Measurements from ENCODE around the gene CDC42BPA. TPM values are rescaled to one million over a fixed set of nuclear protein-coding genes. Genes with fewer than 3 reads are reported as not detected.

Gene CDC42BPA
- polyA plus RNA-seq, 1 of the 3 experiments (the other 2 are of a cell fraction) = 6.8 TPM

GRCh38 chr1:227316456-227316855, 1.8 kb downstream of the CDC42BPA start:
- peaks cover 0 to 12% of the 10 kb centered on the region in 2 experiments; a peak in 2 of 4 replicates for H3K4me1 ChIP-seq (ENCODE audit: control insufficient read depth in 1 of 2, insufficient read depth in 2 of 2, low read depth in 1 of 2, low read length in 1 of 2)
- peak overlapping the region; percentile 86 to 87 for H3K4me3 ChIP-seq (ENCODE audit: low read depth in 2 of 2, low read length in 1 of 2)
- no peak overlapping the region for H2AFZ ChIP-seq (ENCODE audit: low read depth)
- no peak for DNase-seq
- H3K27ac ChIP-seq (ENCODE audit: low read depth in 2 of 2, low read length in 1 of 2) = peak overlapping the region; percentile 3 to 96; a peak in 3 of 4 replicates
- CTCF ChIA-PET = interaction anchor here (1.2 kb wide), 1 partner anchor 115 kb away, joined by 4 read pairs; no protein-coding TSS in a partner anchor
- peaks cover 45% of the 10 kb centered on the region for H4K20me1 ChIP-seq (ENCODE audit: insufficient read depth)
- H3K9me3 ChIP-seq = no peaks in the 10 kb centered on the region
- TF ChIP-seq SMC3 (IDR thresholded peaks at IDR 0.05; ENCODE audit: low read depth, low read length) = no peak
- TF ChIP-seq EP300 (IDR thresholded peaks at IDR 0.05; ENCODE audit: borderline replicate concordance in 1 of 2, low read depth in 1 of 2, low read length in 1 of 2) = no peak
- no peak for TF ChIP-seq RFX5 (IDR thresholded peaks at IDR 0.05; ENCODE audit: low read length)
- no peak for TF ChIP-seq TEAD4 (IDR thresholded peaks at IDR 0.05; ENCODE audit: borderline replicate concordance, insufficient read depth)
- TF ChIP-seq PBX3 (IDR thresholded peaks at IDR 0.05) = no peak
- no peaks in the 10 kb centered on the region for H3K9me2 ChIP-seq
- peaks cover 0 to 2% of the 10 kb centered on the region in 2 experiments for H3K36me3 ChIP-seq (replicated peaks in 1 of 2; ENCODE audit: control insufficient read depth in 1 of 2, insufficient read depth in 2 of 2, low read length in 1 of 2)
- peak overlapping the region; percentile 64 for H3K4me2 ChIP-seq
- H3K27me3 ChIP-seq (ENCODE audit: insufficient read depth) = no peaks in the 10 kb centered on the region
- POLR2A ChIA-PET = no interaction called here
- peaks cover 62% of the 10 kb centered on the region for H3K79me2 ChIP-seq (ENCODE audit: insufficient read depth)
- peak overlapping the region; percentile 90 for H3K9ac ChIP-seq
- H3F3A ChIP-seq (replicated peaks; ENCODE audit: insufficient read depth) = peaks cover 7% of the 10 kb centered on the region

GRCh38 chr1:227315629-227316346, 2.5 kb downstream of the CDC42BPA start:
- Histone ChIP-seq H3K9me2 (no peaks in the 10 kb centered on the region), H3K36me3 (replicated peaks in 1 of 2; ENCODE audit: control insufficient read depth in 1 of 2, insufficient read depth in 2 of 2, low read length in 1 of 2) (peaks cover 0 to 2% of the 10 kb centered on the region in 2 experiments), H2AFZ (ENCODE audit: low read depth) (no peak overlapping the region), H4K20me1 (ENCODE audit: insufficient read depth) (peaks cover 51% of the 10 kb centered on the region), H3K27ac (ENCODE audit: low read depth in 2 of 2, low read length in 1 of 2) (peak overlapping the region; percentile 3 to 50; a peak in 3 of 4 replicates), H3K27me3 (ENCODE audit: insufficient read depth) (no peaks in the 10 kb centered on the region), H3K4me3 (ENCODE audit: low read depth in 2 of 2, low read length in 1 of 2) (peak overlapping the region; percentile 86 to 87), H3K4me1 (ENCODE audit: control insufficient read depth in 1 of 2, insufficient read depth in 2 of 2, low read depth in 1 of 2, low read length in 1 of 2) (peaks cover 0 to 12% of the 10 kb centered on the region in 2 experiments; a peak in 2 of 4 replicates), H3K4me2 (peak overlapping the region; percentile 64), H3K9me3 (no peaks in the 10 kb centered on the region), H3F3A (replicated peaks; ENCODE audit: insufficient read depth) (peaks cover 7% of the 10 kb centered on the region), H3K9ac (peak overlapping the region; percentile 90), H3K79me2 (ENCODE audit: insufficient read depth) (peaks cover 69% of the 10 kb centered on the region)
- WGBS (ENCODE audit: low lambda C conversion rate) = 5% methylated on average over 7 of the region's 7 CpGs
- POLR2A ChIA-PET = no interaction called here
- TF ChIP-seq RXRA (IDR thresholded peaks at IDR 0.05; ENCODE audit: borderline replicate concordance, low read depth) = no peak
- TF ChIP-seq USF2 (IDR thresholded peaks at IDR 0.05; ENCODE audit: borderline replicate concordance, low read depth, low read length) = no peak
- TF ChIP-seq JUND (IDR thresholded peaks at IDR 0.05) = no peak
- no peak for TF ChIP-seq SIN3A (IDR thresholded peaks at IDR 0.05; ENCODE audit: borderline replicate concordance, low read depth, low read length)
- TF ChIP-seq RAD21 (IDR thresholded peaks at IDR 0.05; ENCODE audit: low read length) = no peak
- no peak for TF ChIP-seq FOXJ3 (CRISPR knock-in tag; IDR thresholded peaks at IDR 0.05)
- CTCF ChIA-PET = interaction anchor here (1.2 kb wide), 1 partner anchor 116 kb away, joined by 4 read pairs; no protein-coding TSS in a partner anchor
- DNase-seq = no peak
